HG03097 (cell line): Measurements from ENCODE around the gene CCDC9.
A peak's percentile ranks its signal among the peaks of the same experiment; 100 is the strongest.
"Not testable (repeated sequence)": the region's sequence is repeated elsewhere in the genome, so short reads cannot be mapped to it uniquely, and the experiment has no call there.

Experiments used
- ATAC-seq: cut with Tn5 transposase; IDR thresholded peaks from one replicate; pipeline ENCODE4 v1.9.1; 2021; ENCODE audit not compliant: unreplicated experiment, low FRiP score

The CCDC9 gene

GRCh38 chr19:47231215-47232054 is 24.9 kb upstream of the CCDC9 start:
- peak; percentile 24 for ATAC-seq

GRCh38 chr19:47232422-47233211 is 23.7 kb upstream of the CCDC9 start:
- no peak for ATAC-seq

GRCh38 chr19:47236072-47236675 is 20.2 kb upstream of the CCDC9 start:
- no peak for ATAC-seq

- no peak for ATAC-seq
Observed at GRCh38 chr19:47239152-47239551, 17.2 kb upstream of the CCDC9 start.

- ATAC-seq = no peak
Observed at GRCh38 chr19:47239610-47240296, 16.6 kb upstream of the CCDC9 start.

- ATAC-seq = no peak
Observed at GRCh38 chr19:47240556-47240955, 15.8 kb upstream of the CCDC9 start.

- no peak for ATAC-seq
Observed at GRCh38 chr19:47240996-47241918, 15.1 kb upstream of the CCDC9 start.

- no peak for ATAC-seq
Observed at GRCh38 chr19:47241919-47242577, 14.3 kb upstream of the CCDC9 start.

- no peak for ATAC-seq
Observed at GRCh38 chr19:47243364-47243775, 13.0 kb upstream of the CCDC9 start.

- ATAC-seq = peak; percentile 64
Observed at GRCh38 chr19:47243776-47244547, 12.4 kb upstream of the CCDC9 start.

- ATAC-seq = no peak
Observed at GRCh38 chr19:47247308-47247990, 8.9 kb upstream of the CCDC9 start.

- not testable (repeated sequence) for ATAC-seq
Observed at GRCh38 chr19:47253016-47253415, 3.3 kb upstream of the CCDC9 start.

- ATAC-seq = no peak
Observed at GRCh38 chr19:47253467-47253881, 2.9 kb upstream of the CCDC9 start.

- ATAC-seq = no peak
Observed at GRCh38 chr19:47253970-47254369, 2.4 kb upstream of the CCDC9 start.

GRCh38 chr19:47256693-47257410 is 527 bp downstream of the CCDC9 start:
- peak; percentile 63 for ATAC-seq

GRCh38 chr19:47257411-47258169 is 1.3 kb downstream of the CCDC9 start:
- ATAC-seq = no peak
